Ectodermal cell (in vitro differentiated cells): ENCODE results near the gene RBKS.

Source experiments
- H3K27ac ChIP-seq: 2 replicates; pipeline ENCODE4 v1.7.0; 2013; ENCODE audit warnings: mild to moderate bottlenecking, low read depth, low read length; ENCODE audit not compliant: insufficient read depth, poor library complexity, severe bottlenecking
- H3K27me3 ChIP-seq: 2 replicates; pipeline ENCODE4 v1.7.0; 2013; ENCODE audit warnings: mild to moderate bottlenecking, low read length; ENCODE audit not compliant: insufficient read depth, control insufficient read depth, poor library complexity, severe bottlenecking
- H3K36me3 ChIP-seq: one replicate; pipeline ENCODE4 v1.7.0; 2013; ENCODE audit warnings: low read length; ENCODE audit not compliant: control insufficient read depth, insufficient read depth
- H3K4me1 ChIP-seq: one replicate; pipeline ENCODE4 v1.7.0; 2013; ENCODE audit warnings: low read length; ENCODE audit not compliant: control insufficient read depth, insufficient read depth
- H3K4me3 ChIP-seq: 2 replicates; pipeline ENCODE4 v1.7.0; 2013; ENCODE audit warnings: low read depth, low read length, control low read depth; ENCODE audit not compliant: insufficient read depth
- H3K9me3 ChIP-seq: 2 replicates; pipeline ENCODE4 v1.7.0; 2013; ENCODE audit warnings: mild to moderate bottlenecking, low read length, moderate library complexity; ENCODE audit not compliant: control insufficient read depth
- WGBS, 2 experiments: methylation state at CpG; one replicate each; pipeline ENCODE4 v1.1.7; 2013; ENCODE audit warnings: missing lambda C conversion rate in 2 of 2; 5-methylcytosine and 5-hydroxymethylcytosine counted together

The RBKS gene

GRCh38 chr2:27906074-27906473 lies 15.9 kb upstream of the RBKS start:
- Histone ChIP-seq H3K4me1 (no peaks in the 10 kb centered on the region), H3K9me3 (no peaks in the 10 kb centered on the region), H3K4me3 (no peak overlapping the region), H3K36me3 (no peaks in the 10 kb centered on the region), H3K27ac (no peak overlapping the region), H3K27me3 (no peaks in the 10 kb centered on the region)
- WGBS, 2 experiments, result 97 to 100% methylated on average over 1 of the region's 1 CpG

- WGBS, 2 experiments, result 90 to 94% methylated on average over 1 of the region's 1 CpG
- Histone ChIP-seq H3K36me3 (no peaks in the 10 kb centered on the region), H3K4me1 (no peaks in the 10 kb centered on the region), H3K4me3 (no peak overlapping the region), H3K9me3 (no peaks in the 10 kb centered on the region), H3K27me3 (no peaks in the 10 kb centered on the region), H3K27ac (no peak overlapping the region)
These were observed 14.1 kb upstream of the RBKS start for GRCh38 chr2:27904405-27904665.

- no peaks in the 10 kb centered on the region for H3K36me3 ChIP-seq
- H3K9me3 ChIP-seq, result no peaks in the 10 kb centered on the region
- H3K27ac ChIP-seq, result no peak overlapping the region
- no peaks in the 10 kb centered on the region for H3K27me3 ChIP-seq
- WGBS, 2 experiments, result 95 to 96% methylated on average over 10 of the region's 10 CpGs
- no peak overlapping the region for H3K4me3 ChIP-seq
- H3K4me1 ChIP-seq, result no peaks in the 10 kb centered on the region
These were observed 13.6 kb upstream of the RBKS start for GRCh38 chr2:27903649-27904404.

- Histone ChIP-seq H3K27ac (no peak overlapping the region), H3K27me3 (no peaks in the 10 kb centered on the region), H3K36me3 (no peaks in the 10 kb centered on the region), H3K4me1 (no peaks in the 10 kb centered on the region), H3K4me3 (no peak overlapping the region), H3K9me3 (no peaks in the 10 kb centered on the region)
- WGBS, 2 experiments, result 87% methylated on average over 2 of the region's 2 CpGs; no CpG with 5 or more reads in 1 of the 2 experiments
These were observed 12.8 kb upstream of the RBKS start for GRCh38 chr2:27903018-27903417.

- no peaks in the 10 kb centered on the region for H3K4me1 ChIP-seq
- no peak overlapping the region for H3K4me3 ChIP-seq
- H3K9me3 ChIP-seq, result no peaks in the 10 kb centered on the region
- H3K27me3 ChIP-seq, result no peaks in the 10 kb centered on the region
- H3K36me3 ChIP-seq, result no peaks in the 10 kb centered on the region
- no peak overlapping the region for H3K27ac ChIP-seq
- WGBS, 2 experiments, result 92 to 100% methylated on average over 1 of the region's 1 CpG
These were observed 11.9 kb upstream of the RBKS start for GRCh38 chr2:27902098-27902497.

- 80 to 100% methylated on average over 1 of the region's 1 CpG for WGBS, 2 experiments
- H3K27ac ChIP-seq, result no peak overlapping the region
- no peaks in the 10 kb centered on the region for H3K4me1 ChIP-seq
- H3K36me3 ChIP-seq, result no peaks in the 10 kb centered on the region
- no peaks in the 10 kb centered on the region for H3K9me3 ChIP-seq
- no peaks in the 10 kb centered on the region for H3K27me3 ChIP-seq
- no peak overlapping the region for H3K4me3 ChIP-seq
These were observed 11.0 kb upstream of the RBKS start for GRCh38 chr2:27901234-27901633.

- Histone ChIP-seq H3K4me1 (no peaks in the 10 kb centered on the region), H3K27me3 (no peaks in the 10 kb centered on the region), H3K36me3 (no peaks in the 10 kb centered on the region), H3K9me3 (no peaks in the 10 kb centered on the region), H3K27ac (no peak overlapping the region), H3K4me3 (no peak overlapping the region)
These were observed 7.5 kb upstream of the RBKS start for GRCh38 chr2:27897717-27898116.

- 90 to 94% methylated on average over 3 of the region's 3 CpGs for WGBS, 2 experiments
- no peak overlapping the region for H3K4me3 ChIP-seq
These were observed 2.8 kb upstream of the RBKS start for GRCh38 chr2:27893006-27893405.

GRCh38 chr2:27891673-27892105 lies 1.5 kb upstream of the RBKS start:
- 84 to 93% methylated on average over 4 to 5 of the region's 5 CpGs for WGBS, 2 experiments
- H3K36me3 ChIP-seq, result no peaks in the 10 kb centered on the region

More at GRCh38 chr2:27893006-27893405, 2.8 kb upstream of the RBKS start:
- Histone ChIP-seq H3K9me3 (no peaks in the 10 kb centered on the region), H3K36me3 (no peaks in the 10 kb centered on the region), H3K27ac (no peak overlapping the region), H3K27me3 (no peaks in the 10 kb centered on the region), H3K4me1 (peaks cover 4% of the 10 kb centered on the region)

GRCh38 chr2:27890924-27891672 lies 911 bp upstream of the RBKS start:
- Histone ChIP-seq H3K9me3 (no peaks in the 10 kb centered on the region), H3K27ac (peak overlapping the region; percentile 92), H3K36me3 (no peaks in the 10 kb centered on the region), H3K4me1 (peaks cover 4% of the 10 kb centered on the region), H3K4me3 (peak overlapping the region; percentile 95), H3K27me3 (no peaks in the 10 kb centered on the region)
- WGBS, 2 experiments, result 25 to 26% methylated on average over 24 of the region's 24 CpGs

More at GRCh38 chr2:27891673-27892105, 1.5 kb upstream of the RBKS start:
- H3K9me3 ChIP-seq, result no peaks in the 10 kb centered on the region
- H3K27ac ChIP-seq, result no peak overlapping the region
- H3K4me1 ChIP-seq, result peaks cover 4% of the 10 kb centered on the region
- no peak overlapping the region for H3K4me3 ChIP-seq
- no peaks in the 10 kb centered on the region for H3K27me3 ChIP-seq
